HepG2 (cell line): Measurements from ENCODE around the gene CEP97. TPM values are rescaled to one million over a fixed set of nuclear protein-coding genes. Genes with fewer than 3 reads are reported as not detected.
A peak's percentile ranks its signal among the peaks of the same experiment; 100 is the strongest.

ENCODE experiments used
- FOXK2 ChIP-seq: fragments of 450-650 bp; IDR thresholded peaks from 2 replicates; pipeline ENCODE4 v1.6.1; 2016
- FOXM1 ChIP-seq: sonication (generic); formaldehyde crosslinking; IDR thresholded peaks from 2 replicates; pipeline ENCODE4 v1.5.0; 2020; ENCODE audit warnings: missing genetic modification reagents
- IKZF4 ChIP-seq: sonication (generic); formaldehyde crosslinking; IDR thresholded peaks from 2 replicates; pipeline ENCODE4 v1.5.1; 2020; ENCODE audit warnings: borderline replicate concordance, mild to moderate bottlenecking, low read depth, missing genetic modification reagents; ENCODE audit errors: not compliant biosample characterization
- KDM5A ChIP-seq: fragments of 200-600 bp; sonication (generic); IDR thresholded peaks from 2 replicates; pipeline ENCODE4 v1.7.0; 2018; ENCODE audit warnings: antibody characterized with exemption, mild to moderate bottlenecking, low read length, borderline replicate concordance
- KLF12 ChIP-seq: sonication (generic); formaldehyde crosslinking; IDR thresholded peaks from 2 replicates; pipeline ENCODE4 v1.4.0; 2020; ENCODE audit warnings: missing genetic modification reagents, borderline replicate concordance
- RBAK ChIP-seq: sonication (generic); formaldehyde crosslinking; IDR thresholded peaks from 2 replicates; pipeline ENCODE4 v1.5.1; 2020; ENCODE audit warnings: mild to moderate bottlenecking, missing genetic modification reagents
- SRSF4 ChIP-seq: fragments of 200-400 bp; formaldehyde crosslinking; IDR thresholded peaks from one replicate; pipeline ENCODE4 v1.6.1; 2018; ENCODE audit warnings: mild to moderate bottlenecking, low read depth, low read length, moderate library complexity; ENCODE audit not compliant: poor library complexity, severe bottlenecking
- ZNF281 ChIP-seq: sonication (generic); formaldehyde crosslinking; IDR thresholded peaks from 2 replicates; pipeline ENCODE4 v1.4.0; 2020; ENCODE audit warnings: missing genetic modification reagents, borderline replicate concordance
- ZNF44 ChIP-seq: sonication (generic); formaldehyde crosslinking; IDR thresholded peaks from 2 replicates; pipeline ENCODE4 v1.5.1; 2020; ENCODE audit warnings: mild to moderate bottlenecking, missing genetic modification reagents
- ZNF776 ChIP-seq: sonication (generic); formaldehyde crosslinking; IDR thresholded peaks from 2 replicates; pipeline ENCODE4 v1.4.0; 2020; ENCODE audit warnings: mild to moderate bottlenecking, missing genetic modification reagents
- ZNF788 ChIP-seq: sonication (generic); formaldehyde crosslinking; IDR thresholded peaks from 2 replicates; pipeline ENCODE4 v1.5.0; 2020; ENCODE audit warnings: mild to moderate bottlenecking, missing genetic modification reagents, borderline replicate concordance
- ZNF83 ChIP-seq: sonication (generic); formaldehyde crosslinking; IDR thresholded peaks from 2 replicates; pipeline ENCODE4 v1.4.0; 2020; ENCODE audit warnings: missing genetic modification reagents, mild to moderate bottlenecking, borderline replicate concordance
- ZNF878 ChIP-seq: sonication (generic); formaldehyde crosslinking; IDR thresholded peaks from 2 replicates; pipeline ENCODE4 v1.8.1; 2023; ENCODE audit warnings: mild to moderate bottlenecking, missing genetic modification reagents, moderate library complexity
- ZSCAN29 ChIP-seq: sonication (generic); formaldehyde crosslinking; conservative IDR thresholded peaks from 2 replicates; pipeline ENCODE4 v1.4.0; 2020; ENCODE audit warnings: mild to moderate bottlenecking, missing genetic modification reagents
- polyA plus RNA-seq, 8 experiments: library from polyadenylated mRNA; depleted of rRNA in 3 of 8; stranded (reverse) in 7 of 8; unstranded in 1 of 8; fragments of >200 nt; fragmentation: Illumina TruSeq in 4 of 8; extraction: Trizol in 4 of 8; gene quantifications; 2 replicates each; pipeline versions ENCODE4 v1.2.1 to v1.2.3, GENCODE V29; 2011 to 2016; ENCODE audit warnings: low read depth in 4 of 8, missing spikeins in 1 of 8, mixed read lengths in 1 of 8; ENCODE audit not compliant: insufficient read depth in 1 of 8
- total RNA-seq, 5 experiments: library from RNA; depleted of rRNA; stranded (reverse); fragments of >200 nt; fragmentation: Illumina TruSeq; extraction: Trizol; gene quantifications; 2 replicates each; pipeline ENCODE4 v1.2.3, GENCODE V29; 2016; ENCODE audit warnings: low read depth in 1 of 5
- TF ChIP-seq, protein P1 (sequence below): sonication (generic); formaldehyde crosslinking; IDR thresholded peaks from 2 replicates; pipeline ENCODE4 v1.5.1; 2020; ENCODE audit warnings: missing genetic modification reagents, mild to moderate bottlenecking, borderline replicate concordance
- TF ChIP-seq, protein P2 (sequence below), 2 experiments: sonication (generic) in 1 of 2; formaldehyde crosslinking in 1 of 2; IDR thresholded peaks; 2 replicates each; pipeline versions ENCODE4 v1.5.1 to v1.6.1; 2011 to 2020; ENCODE audit warnings: borderline replicate concordance in 1 of 2, low read depth in 1 of 2, low read length in 1 of 2, mild to moderate bottlenecking in 1 of 2, missing genetic modification reagents in 1 of 2, moderate library complexity in 1 of 2
- TF ChIP-seq, protein P3 (sequence below): sonication (generic); formaldehyde crosslinking; IDR thresholded peaks from 2 replicates; pipeline ENCODE4 v1.5.0; 2020; ENCODE audit warnings: mild to moderate bottlenecking, missing genetic modification reagents

CEP97 gene
- total and polyA plus RNA-seq, 2 of the 13 experiments (the other 11 are each of a cell fraction or from before 2014, with no cell fraction given): 0.99 to 6.5 TPM

DNA sequence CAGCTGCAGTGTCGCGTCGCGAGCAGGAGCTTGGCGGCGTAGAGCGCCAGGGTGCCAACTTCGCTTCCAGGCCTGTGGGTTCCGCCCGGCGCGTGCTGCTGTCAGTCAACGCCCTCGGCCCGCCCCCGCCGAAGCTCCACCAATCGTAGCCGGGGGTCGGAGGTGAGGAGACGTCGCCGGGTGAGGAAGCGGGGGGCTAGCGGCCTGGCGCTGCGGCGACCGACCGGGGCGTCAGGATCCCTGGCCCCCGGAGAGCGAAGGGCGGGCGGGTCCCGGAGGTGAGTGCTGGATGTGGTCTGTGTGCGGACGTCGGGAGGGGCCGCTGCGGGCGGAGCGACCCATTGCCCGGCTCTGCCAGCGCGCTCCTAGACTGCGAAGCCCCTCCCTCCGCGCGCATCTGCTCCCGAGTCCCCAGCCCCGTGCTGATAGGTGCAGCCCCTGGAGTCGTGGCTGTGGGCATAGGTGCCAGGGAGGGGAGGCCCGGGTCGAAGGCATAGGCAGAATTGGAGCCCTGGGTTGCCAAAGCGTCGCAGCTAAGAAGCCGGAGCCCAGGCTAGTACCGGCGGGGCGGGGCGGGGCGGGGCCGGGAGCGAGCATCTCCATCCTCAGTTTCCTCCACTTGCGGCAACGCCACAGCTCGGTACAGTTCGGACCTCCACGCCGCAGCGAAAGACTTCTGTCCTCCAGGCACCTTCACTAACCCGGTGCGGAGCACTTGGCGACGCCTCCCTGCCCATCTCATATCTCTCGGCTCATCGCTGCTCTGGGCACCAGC is 54.8 kb downstream of the CEP97 start, which contains the start of gene NXPE3 (continued):
- TF ChIP-seq IKZF4 (CRISPR knock-in tag) (peak; percentile 73), ZNF878 (peak; percentile 32; the same call in 1 of the 2 replicates), ZNF776 (CRISPR knock-in tag) (peak; percentile 57), FOXM1 (CRISPR knock-in tag) (no peak), KLF12 (CRISPR knock-in tag) (peak; percentile 62; the same call in 1 of the 2 replicates), ZNF281 (CRISPR knock-in tag) (no peak), ZNF44 (CRISPR knock-in tag) (no peak), FOXK2 (no peak), ZSCAN29 (CRISPR knock-in tag) (no peak), ZNF83 (CRISPR knock-in tag) (peak; percentile 17; the same call in 1 of the 2 replicates), ZNF788 (CRISPR knock-in tag) (no peak), SRSF4 (no peak), RBAK (CRISPR knock-in tag) (no peak), KDM5A (no peak)
- TF ChIP-seq, protein P1, sequence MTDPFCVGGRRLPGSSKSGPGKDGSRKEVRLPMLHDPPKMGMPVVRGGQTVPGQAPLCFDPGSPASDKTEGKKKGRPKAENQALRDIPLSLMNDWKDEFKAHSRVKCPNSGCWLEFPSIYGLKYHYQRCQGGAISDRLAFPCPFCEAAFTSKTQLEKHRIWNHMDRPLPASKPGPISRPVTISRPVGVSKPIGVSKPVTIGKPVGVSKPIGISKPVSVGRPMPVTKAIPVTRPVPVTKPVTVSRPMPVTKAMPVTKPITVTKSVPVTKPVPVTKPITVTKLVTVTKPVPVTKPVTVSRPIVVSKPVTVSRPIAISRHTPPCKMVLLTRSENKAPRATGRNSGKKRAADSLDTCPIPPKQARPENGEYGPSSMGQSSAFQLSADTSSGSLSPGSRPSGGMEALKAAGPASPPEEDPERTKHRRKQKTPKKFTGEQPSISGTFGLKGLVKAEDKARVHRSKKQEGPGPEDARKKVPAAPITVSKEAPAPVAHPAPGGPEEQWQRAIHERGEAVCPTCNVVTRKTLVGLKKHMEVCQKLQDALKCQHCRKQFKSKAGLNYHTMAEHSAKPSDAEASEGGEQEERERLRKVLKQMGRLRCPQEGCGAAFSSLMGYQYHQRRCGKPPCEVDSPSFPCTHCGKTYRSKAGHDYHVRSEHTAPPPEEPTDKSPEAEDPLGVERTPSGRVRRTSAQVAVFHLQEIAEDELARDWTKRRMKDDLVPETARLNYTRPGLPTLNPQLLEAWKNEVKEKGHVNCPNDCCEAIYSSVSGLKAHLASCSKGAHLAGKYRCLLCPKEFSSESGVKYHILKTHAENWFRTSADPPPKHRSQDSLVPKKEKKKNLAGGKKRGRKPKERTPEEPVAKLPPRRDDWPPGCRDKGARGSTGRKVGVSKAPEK (CRISPR knock-in tag): no peak
- TF ChIP-seq, protein P2, sequence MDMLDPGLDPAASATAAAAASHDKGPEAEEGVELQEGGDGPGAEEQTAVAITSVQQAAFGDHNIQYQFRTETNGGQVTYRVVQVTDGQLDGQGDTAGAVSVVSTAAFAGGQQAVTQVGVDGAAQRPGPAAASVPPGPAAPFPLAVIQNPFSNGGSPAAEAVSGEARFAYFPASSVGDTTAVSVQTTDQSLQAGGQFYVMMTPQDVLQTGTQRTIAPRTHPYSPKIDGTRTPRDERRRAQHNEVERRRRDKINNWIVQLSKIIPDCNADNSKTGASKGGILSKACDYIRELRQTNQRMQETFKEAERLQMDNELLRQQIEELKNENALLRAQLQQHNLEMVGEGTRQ (IDR thresholded peaks at IDR 0.05; ENCODE audit: low read depth, low read length): no peak
- TF ChIP-seq, protein P2 (CRISPR knock-in tag; IDR thresholded peaks at IDR 0.05; ENCODE audit: borderline replicate concordance): peak; percentile 59; the same call in 1 of the 2 replicates
- TF ChIP-seq, protein P3, sequence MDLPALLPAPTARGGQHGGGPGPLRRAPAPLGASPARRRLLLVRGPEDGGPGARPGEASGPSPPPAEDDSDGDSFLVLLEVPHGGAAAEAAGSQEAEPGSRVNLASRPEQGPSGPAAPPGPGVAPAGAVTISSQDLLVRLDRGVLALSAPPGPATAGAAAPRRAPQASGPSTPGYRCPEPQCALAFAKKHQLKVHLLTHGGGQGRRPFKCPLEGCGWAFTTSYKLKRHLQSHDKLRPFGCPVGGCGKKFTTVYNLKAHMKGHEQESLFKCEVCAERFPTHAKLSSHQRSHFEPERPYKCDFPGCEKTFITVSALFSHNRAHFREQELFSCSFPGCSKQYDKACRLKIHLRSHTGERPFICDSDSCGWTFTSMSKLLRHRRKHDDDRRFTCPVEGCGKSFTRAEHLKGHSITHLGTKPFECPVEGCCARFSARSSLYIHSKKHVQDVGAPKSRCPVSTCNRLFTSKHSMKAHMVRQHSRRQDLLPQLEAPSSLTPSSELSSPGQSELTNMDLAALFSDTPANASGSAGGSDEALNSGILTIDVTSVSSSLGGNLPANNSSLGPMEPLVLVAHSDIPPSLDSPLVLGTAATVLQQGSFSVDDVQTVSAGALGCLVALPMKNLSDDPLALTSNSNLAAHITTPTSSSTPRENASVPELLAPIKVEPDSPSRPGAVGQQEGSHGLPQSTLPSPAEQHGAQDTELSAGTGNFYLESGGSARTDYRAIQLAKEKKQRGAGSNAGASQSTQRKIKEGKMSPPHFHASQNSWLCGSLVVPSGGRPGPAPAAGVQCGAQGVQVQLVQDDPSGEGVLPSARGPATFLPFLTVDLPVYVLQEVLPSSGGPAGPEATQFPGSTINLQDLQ (CRISPR knock-in tag): peak; percentile 91
